Peyer's patch (tissue), 4 donors: ENCODE results near the gene FTCD.

ENCODE experiments used
- CTCF ChIP-seq, 6 experiments: fragments of 450-650 bp in 4 of 6; fragments of 200-600 bp in 2 of 6; sonication (generic) in 1 of 6; IDR thresholded peaks; one replicate each; pipeline ENCODE4 v1.5.1; 2017 to 2019; ENCODE audit warnings: antibody characterized with exemption in 6 of 6, mild to moderate bottlenecking in 3 of 6, moderate library complexity in 1 of 6
- POLR2A ChIP-seq, 2 donors: fragments of 450-650 bp; IDR thresholded peaks; one replicate each; pipeline ENCODE4 v1.5.1; 2017; ENCODE audit warnings: antibody characterized with exemption in 2 of 2, mild to moderate bottlenecking in 2 of 2, moderate library complexity in 2 of 2

- TF ChIP-seq POLR2A (IDR thresholded peaks at IDR 0.05) (no peak), CTCF (IDR thresholded peaks at IDR 0.05) (no peak)
Observed at GRCh38 chr21:46190491-46191131, 35.2 kb upstream of the FTCD start.
